Kidney (tissue), 14 donors: Measurements from ENCODE around the gene ATP8B1. TPM values are rescaled to one million over a fixed set of nuclear protein-coding genes. Genes with fewer than 3 reads are reported as not detected.

Source experiments
- DNase-seq, 5 donors: peaks; one replicate each; pipeline ENCODE4 v3.0.0-alpha.2; 2013 to 2020
- FAIRE-seq: peaks from 2 replicates; lab custom pipeline; 2012; peaks lifted over from hg19 to GRCh38; lab: Jason Lieb, UNC
- H3K27ac ChIP-seq, 2 donors: one replicate each; pipeline ENCODE4 v1.7.0; 2013; ENCODE audit warnings: low read depth in 2 of 2, low read length in 2 of 2, inconsistent platforms in 1 of 2
- H3K27me3 ChIP-seq: one replicate; pipeline ENCODE4 v1.7.1; 2013; ENCODE audit warnings: low read length, inconsistent platforms; ENCODE audit not compliant: control insufficient read depth, insufficient read depth
- H3K36me3 ChIP-seq, 3 donors: one replicate each; pipeline versions ENCODE4 v1.7.0 to v1.7.1; 2013; ENCODE audit warnings: low read length in 3 of 3, control low read depth in 1 of 3, inconsistent platforms in 1 of 3; ENCODE audit not compliant: insufficient read depth in 3 of 3, control insufficient read depth in 2 of 3
- H3K4me1 ChIP-seq, 3 donors: one replicate each; pipeline versions ENCODE4 v1.7.0 to v1.7.1; 2013; ENCODE audit warnings: low read length in 3 of 3, inconsistent platforms in 1 of 3, low read depth in 1 of 3; ENCODE audit not compliant: control insufficient read depth in 2 of 3, insufficient read depth in 2 of 3
- H3K4me3 ChIP-seq, 3 donors: one replicate each; pipeline versions ENCODE4 v1.7.0 to v1.8.1; 2013; ENCODE audit warnings: low read length in 3 of 3, control low read depth in 1 of 3, inconsistent platforms in 1 of 3
- H3K9ac ChIP-seq, 3 donors: one replicate each; pipeline versions ENCODE4 v1.7.0 to v1.7.1; 2013; ENCODE audit warnings: low read length in 3 of 3, control low read depth in 1 of 3, inconsistent platforms in 1 of 3
- H3K9me3 ChIP-seq, 3 donors: one replicate each; pipeline versions ENCODE4 v1.7.0 to v1.7.1; 2013; ENCODE audit warnings: low read length in 3 of 3, control low read depth in 1 of 3, inconsistent platforms in 1 of 3; ENCODE audit not compliant: control insufficient read depth in 2 of 3, insufficient read depth in 1 of 3
- intact Hi-C: fragments of 100-400 bp; cut with DNase I; formaldehyde crosslinking; loops from one replicate; pipeline ENCODE4 v1.11.1; 2022
- polyA plus RNA-seq: library from polyadenylated mRNA; stranded (reverse); fragments of 350-450 nt; fragmentation: Illumina TruSeq; extraction: RNeasy Lipid Tissue Mini Kit (QIAGEN cat#74804); gene quantifications from one replicate; pipeline ENCODE4 v1.2.3, GENCODE V29; 2014; ENCODE audit warnings: low read depth, low replicate concordance; ENCODE audit not compliant: insufficient read depth
- total RNA-seq: library from RNA; stranded (reverse); fragmentation: NEBNext Ultra II Directional; extraction: Animal tissue kit (Norgen Biotek cat#: 25700); gene quantifications from one replicate; pipeline ENCODE4 v1.2.1, GENCODE V29; 2021
- TF ChIP-seq, protein P1 (sequence below): IDR thresholded peaks from 3 replicates; pipeline ENCODE4 v1.5.1; 2012; ENCODE audit warnings: mild to moderate bottlenecking, moderate library complexity, borderline replicate concordance; ENCODE audit not compliant: insufficient read depth; ENCODE audit errors: extremely low read depth
- donor health status: control.
- donor health status: control.
- donor health status: control.
- donor health status: control.
- donor health status: control.
- donor health status: DM: yes; HTN: yes; CAD: no.
- donor health status: Normal renal cell carcinoma (clear cell type).

Gene ATP8B1
- total and polyA plus RNA-seq, 2 donors from 2014 or later: 5.2 to 40.8 TPM

DNA sequence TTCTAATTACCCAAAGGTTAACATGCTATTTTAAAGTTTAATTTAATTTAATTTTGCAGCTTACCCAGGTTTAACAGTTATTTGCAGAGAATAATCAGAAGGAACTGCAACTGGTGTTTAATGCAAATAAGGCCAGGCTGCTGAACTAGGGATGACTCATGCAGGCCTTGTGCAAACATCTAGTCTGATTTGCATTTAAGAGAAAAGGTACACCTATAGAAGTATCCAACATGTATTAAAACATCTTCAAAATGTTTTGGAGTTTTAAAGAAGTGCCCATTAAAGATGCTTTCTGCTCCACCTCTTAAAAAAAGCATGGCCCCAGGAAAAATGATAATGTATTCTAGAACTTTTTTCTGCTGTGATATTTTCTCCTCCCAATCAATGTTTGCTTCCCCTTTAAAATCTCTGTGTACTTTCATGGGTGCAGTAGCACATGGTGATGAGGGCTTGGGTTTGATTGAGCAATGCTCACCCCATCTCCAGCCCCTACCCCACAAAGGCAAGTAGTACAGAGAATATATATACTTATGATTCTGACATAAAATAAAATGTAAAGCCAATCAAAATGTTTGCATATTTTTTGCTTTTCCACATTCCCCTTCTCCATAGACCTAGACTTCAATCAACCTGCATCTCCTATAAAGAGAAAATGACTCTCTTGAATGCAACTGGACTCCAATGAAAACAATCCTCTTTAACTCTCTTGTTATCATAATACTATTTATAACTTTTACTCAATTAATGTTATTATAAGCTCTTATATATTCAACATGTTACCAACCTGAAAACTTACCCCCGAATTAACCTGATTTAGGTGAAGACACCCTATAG lies 54.1 kb downstream of the ATP8B1 start:
- Histone ChIP-seq H3K4me3 (no peak overlapping the region), H3K9me3 (no peaks in the 10 kb centered on the region), H3K27ac (no peak overlapping the region), H3K36me3 (no peaks in the 10 kb centered on the region), H3K4me1 (peaks cover 0 to 8% (median 4%) of the 10 kb centered on the region in 3 donors), H3K9ac (no peak overlapping the region), H3K27me3 (no peaks in the 10 kb centered on the region)
- FAIRE-seq (no peak), DNase-seq (no peak)
- intact Hi-C loops: no loop called here
- TF ChIP-seq, protein P1, sequence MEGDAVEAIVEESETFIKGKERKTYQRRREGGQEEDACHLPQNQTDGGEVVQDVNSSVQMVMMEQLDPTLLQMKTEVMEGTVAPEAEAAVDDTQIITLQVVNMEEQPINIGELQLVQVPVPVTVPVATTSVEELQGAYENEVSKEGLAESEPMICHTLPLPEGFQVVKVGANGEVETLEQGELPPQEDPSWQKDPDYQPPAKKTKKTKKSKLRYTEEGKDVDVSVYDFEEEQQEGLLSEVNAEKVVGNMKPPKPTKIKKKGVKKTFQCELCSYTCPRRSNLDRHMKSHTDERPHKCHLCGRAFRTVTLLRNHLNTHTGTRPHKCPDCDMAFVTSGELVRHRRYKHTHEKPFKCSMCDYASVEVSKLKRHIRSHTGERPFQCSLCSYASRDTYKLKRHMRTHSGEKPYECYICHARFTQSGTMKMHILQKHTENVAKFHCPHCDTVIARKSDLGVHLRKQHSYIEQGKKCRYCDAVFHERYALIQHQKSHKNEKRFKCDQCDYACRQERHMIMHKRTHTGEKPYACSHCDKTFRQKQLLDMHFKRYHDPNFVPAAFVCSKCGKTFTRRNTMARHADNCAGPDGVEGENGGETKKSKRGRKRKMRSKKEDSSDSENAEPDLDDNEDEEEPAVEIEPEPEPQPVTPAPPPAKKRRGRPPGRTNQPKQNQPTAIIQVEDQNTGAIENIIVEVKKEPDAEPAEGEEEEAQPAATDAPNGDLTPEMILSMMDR: no peak

DNA sequence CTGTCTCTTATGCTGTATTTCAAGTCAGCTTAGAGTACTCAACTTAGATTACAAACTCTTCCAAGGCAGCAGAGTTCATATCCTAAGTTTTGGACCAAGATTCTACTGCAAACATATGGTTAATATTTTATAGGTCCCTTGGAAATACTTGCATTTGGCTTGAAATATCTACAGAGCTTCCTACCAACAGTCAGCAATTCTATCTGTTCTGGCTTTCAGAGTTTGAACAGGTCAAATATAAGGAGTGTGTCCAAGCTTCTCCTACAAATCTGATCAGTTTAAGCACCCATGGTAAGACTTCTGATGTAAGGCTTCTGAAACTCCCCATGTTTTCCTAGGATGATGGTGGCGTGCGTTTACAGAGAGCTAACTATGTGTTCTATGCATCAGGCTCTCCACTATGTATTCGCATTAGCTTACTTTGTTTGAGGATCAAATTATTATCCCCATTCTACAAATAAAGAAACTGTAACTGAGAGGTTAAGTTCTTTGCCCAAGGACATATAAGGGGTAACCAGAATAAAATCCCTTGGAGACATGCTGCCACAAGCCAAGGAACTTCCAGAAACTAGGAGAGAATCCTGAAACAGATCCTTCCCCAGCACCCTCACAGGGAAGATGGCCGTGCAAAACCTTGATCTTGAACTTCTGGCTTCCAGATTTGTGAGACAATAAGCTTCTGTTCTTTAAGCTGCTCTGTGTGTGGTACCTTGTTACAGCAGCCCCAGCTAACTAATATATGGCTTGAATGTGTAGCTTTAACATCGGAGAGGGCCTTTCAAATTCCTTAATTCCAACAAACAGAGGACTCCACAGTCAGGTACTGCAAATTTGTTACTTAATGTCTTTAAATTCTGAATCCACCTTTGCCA lies 55.1 kb downstream of the ATP8B1 start:
- intact Hi-C loops: no loop called here
- no peaks in the 10 kb centered on the region for H3K27me3 ChIP-seq
- no peaks in the 10 kb centered on the region for H3K36me3 ChIP-seq
- no peak overlapping the region for H3K9ac ChIP-seq
- no peaks in the 10 kb centered on the region for H3K9me3 ChIP-seq
- DNase-seq (no peak), FAIRE-seq (no peak)
- TF ChIP-seq, protein P1: no peak
- no peak overlapping the region for H3K27ac ChIP-seq
- H3K4me3 ChIP-seq: no peak overlapping the region
- H3K4me1 ChIP-seq: peaks cover 0 to 16% (median 4%) of the 10 kb centered on the region in 3 donors

DNA sequence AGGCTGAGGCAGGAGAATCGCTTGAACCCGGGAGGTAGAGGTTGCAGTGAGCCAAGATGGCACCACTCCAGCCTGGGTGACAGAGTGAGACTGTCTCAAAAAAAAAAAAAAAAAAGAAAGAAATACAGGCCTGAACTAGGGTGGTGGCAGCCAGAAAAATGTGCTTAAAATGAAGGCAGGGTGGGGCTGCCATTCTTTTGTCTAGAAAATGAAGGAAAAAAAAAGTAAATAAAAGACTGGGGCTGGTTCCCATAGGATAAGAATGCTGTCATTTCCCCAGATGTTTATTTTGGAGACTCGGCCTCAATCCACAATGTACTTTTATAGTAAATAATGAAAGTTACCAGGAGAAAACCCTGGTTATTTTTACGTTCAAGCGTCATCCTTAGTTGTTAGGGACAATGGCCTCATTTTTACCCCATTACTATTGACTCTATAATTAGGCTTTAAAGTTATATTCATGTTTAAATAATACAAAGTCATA lies 58.9 kb downstream of the ATP8B1 start:
- TF ChIP-seq, protein P1: no peak
- DNase-seq (peak in 1 of 5 donors; percentile 57), FAIRE-seq (no peak)
- Histone ChIP-seq H3K27ac (no peak overlapping the region), H3K9ac (no peak overlapping the region), H3K4me3 (no peak overlapping the region), H3K4me1 (peaks cover 0 to 16% (median 4%) of the 10 kb centered on the region in 3 donors), H3K9me3 (peaks cover 0 to 5% (median 0%) of the 10 kb centered on the region in 3 donors), H3K36me3 (no peaks in the 10 kb centered on the region), H3K27me3 (no peaks in the 10 kb centered on the region)
- intact Hi-C loops: no loop called here
